ENCODE results near the gene MAPKAPK5. TPM values are rescaled to one million over a fixed set of nuclear protein-coding genes. Genes with fewer than 3 reads are reported as not detected.
"Not testable (repeated sequence)": the region's sequence is repeated elsewhere in the genome, so short reads cannot be mapped to it uniquely, and the experiment has no call there.

MAPKAPK5 gene
- total and polyA plus RNA-seq, 10 of the 15 experiments (the other 5 are each of a cell fraction or from before 2014, with no cell fraction given): 12.6 to 54.3 (median 41.5) TPM

- no peak for TF ChIP-seq SKIL (IDR thresholded peaks at IDR 0.05; ENCODE audit: low read depth, poor library complexity, severe bottlenecking)
- TF ChIP-seq CHD1 (IDR thresholded peaks at IDR 0.05; ENCODE audit: low read depth, low read length): no peak
These were observed 25.9 kb upstream of the MAPKAPK5 start (continued) for GRCh38 chr12:111816065-111816615.

- not testable (repeated sequence) for FAIRE-seq; BruUV-seq (replicated peaks)
- SMC1A ChIA-PET (ENCODE audit: uncharacterized antibody, unreplicated experiment): interaction anchor here (0.5 to 6.5 kb wide), 5 partner anchors 10 to 279 kb away, joined by 3 to 89 read pairs (median 3); partner anchors contain the start of gene MAPKAPK5
These were observed 25.1 kb upstream of the MAPKAPK5 start for GRCh38 chr12:111816898-111817297.

More at GRCh38 chr12:111816898-111817297, 25.1 kb upstream of the MAPKAPK5 start:
- RAD21 ChIA-PET (ENCODE audit: unreplicated experiment): interaction anchor here (0.6 to 1.2 kb wide), 2 partner anchors 10 to 199 kb away, joined by 4 read pairs; no protein-coding TSS in a partner anchor
- H3K4me2 ChIP-seq (ENCODE audit: control insufficient read depth, insufficient read depth); H2AFZ ChIP-seq (ENCODE audit: control insufficient read depth, low read depth, low read length); H4K20me1 ChIP-seq (ENCODE audit: control insufficient read depth, insufficient read depth); H3K4me3 ChIP-seq; ATAC-seq; H3K36me3 ChIP-seq (ENCODE audit: control insufficient read depth in 2 of 2, insufficient read depth in 2 of 2, low read length in 1 of 2); H3K9ac ChIP-seq (ENCODE audit: control insufficient read depth, insufficient read depth, low read length); intact Hi-C loops (cut with micrococcal nuclease; ENCODE audit: unreplicated experiment); H3K4me1 ChIP-seq (ENCODE audit: control insufficient read depth, insufficient read depth, low read length); H3K9me3 ChIP-seq (replicated peaks; ENCODE audit: control insufficient read depth, insufficient read depth, low read length); POLR2A ChIA-PET; H3K27me3 ChIP-seq (replicated peaks in 1 of 2; ENCODE audit: control insufficient read depth in 2 of 2, insufficient read depth in 2 of 2, low read length in 1 of 2); H3K27ac ChIP-seq (ENCODE audit: control insufficient read depth, insufficient read depth); H3K79me2 ChIP-seq (ENCODE audit: control insufficient read depth, insufficient read depth, low read length); DNase-seq (ENCODE audit: low read depth, low spot score): not testable (repeated sequence)
- CTCF ChIA-PET: interaction anchor here (0.8 to 9.7 kb wide), 2 partner anchors 62 to 131 kb away, joined by 5 to 170 read pairs; partner anchors contain the start of genes ACAD10 and BRAP
- in situ Hi-C loops (cut with MboI): loop anchor here (10.0 kb wide), 1 partner anchor 62 kb away; no protein-coding TSS in a partner anchor
- 59% methylated on average over 3 of the region's 3 CpGs for WGBS (ENCODE audit: insufficient coverage, insufficient replicate concordance, low lambda C conversion rate, missing lambda C conversion rate)
